HG03159 (cell line): ENCODE data around the gene ADAMTS17.

Source experiments
- ATAC-seq: cut with Tn5 transposase; IDR thresholded peaks from one replicate; pipeline ENCODE4 v1.9.1; 2021; ENCODE audit warnings: mild to moderate bottlenecking, moderate library complexity; ENCODE audit not compliant: unreplicated experiment

Gene ADAMTS17

GRCh38 chr15:100141311-100142001 is 200.3 kb downstream of the ADAMTS17 start:
- no peak for ATAC-seq

GRCh38 chr15:100140527-100141308 is 201.1 kb downstream of the ADAMTS17 start:
- no peak for ATAC-seq

GRCh38 chr15:100134586-100134985 is 207.2 kb downstream of the ADAMTS17 start:
- ATAC-seq = no peak

- ATAC-seq = no peak
These were observed 207.6 kb downstream of the ADAMTS17 start for GRCh38 chr15:100134089-100134583.

GRCh38 chr15:100133001-100133400 is 208.8 kb downstream of the ADAMTS17 start:
- no peak for ATAC-seq

- no peak for ATAC-seq
These were observed 209.5 kb downstream of the ADAMTS17 start for GRCh38 chr15:100132309-100132708.

GRCh38 chr15:100131321-100132224 is 210.2 kb downstream of the ADAMTS17 start:
- no peak for ATAC-seq

GRCh38 chr15:100129677-100130076 is 212.1 kb downstream of the ADAMTS17 start:
- ATAC-seq = no peak

- no peak for ATAC-seq
These were observed 216.2 kb downstream of the ADAMTS17 start for GRCh38 chr15:100125401-100126191.

- no peak for ATAC-seq
These were observed 216.8 kb downstream of the ADAMTS17 start for GRCh38 chr15:100124936-100125335.

GRCh38 chr15:100124361-100124760 is 217.4 kb downstream of the ADAMTS17 start:
- ATAC-seq = no peak

- no peak for ATAC-seq
These were observed 218.2 kb downstream of the ADAMTS17 start for GRCh38 chr15:100123611-100124010.

GRCh38 chr15:100121285-100121684 is 220.5 kb downstream of the ADAMTS17 start:
- ATAC-seq = no peak

GRCh38 chr15:100120111-100120510 is 221.7 kb downstream of the ADAMTS17 start:
- no peak for ATAC-seq

GRCh38 chr15:100118546-100118945 is 223.2 kb downstream of the ADAMTS17 start:
- no peak for ATAC-seq

GRCh38 chr15:100116416-100117190 is 225.2 kb downstream of the ADAMTS17 start:
- ATAC-seq = no peak

- no peak for ATAC-seq
These were observed 226.1 kb downstream of the ADAMTS17 start for GRCh38 chr15:100115711-100116090.

- ATAC-seq = no peak
These were observed 226.6 kb downstream of the ADAMTS17 start for GRCh38 chr15:100115066-100115710.

- ATAC-seq = no peak
These were observed 227.2 kb downstream of the ADAMTS17 start for GRCh38 chr15:100114571-100114970.
